SK-N-SH (cell line): ENCODE data around the gene CD300LB. TPM values are rescaled to one million over a fixed set of nuclear protein-coding genes. Genes with fewer than 3 reads are reported as not detected.

ENCODE experiments used
- CTCF ChIA-PET: fragments of 300-600, 350-600 bp; formaldehyde crosslinking; extraction: SDS; loops from one replicate; lab custom pipeline; 2021; lab: Yijun Ruan, JAX
- POLR2A ChIA-PET: fragments of 350-600 bp; sonication (Branson Sonifier 250); formaldehyde crosslinking; extraction: SDS; loops from one replicate; lab custom pipeline; 2020; ENCODE audit warnings: antibody characterized with exemption, inconsistent platforms; lab: Yijun Ruan, JAX
- DNase-seq: peaks from one replicate; pipeline ENCODE4 v3.0.0; 2012
- H2AFZ ChIP-seq: fragments of 200-600 bp; sonication (generic); 2 replicates; pipeline ENCODE4 v1.8.1; 2016; ENCODE audit warnings: antibody characterized with exemption, mild to moderate bottlenecking, low read depth
- H3F3A ChIP-seq: fragments of 200-600 bp; sonication (generic); replicated peaks from 2 replicates; pipeline ENCODE3; 2016; ENCODE audit warnings: antibody characterized with exemption, mild to moderate bottlenecking; ENCODE audit not compliant: insufficient read depth
- H3K27ac ChIP-seq, 2 experiments: fragments of 200-500 bp in 1 of 2; fragments of 200-600 bp in 1 of 2; sonication (Bioruptor generic) in 1 of 2; sonication (generic), shearing (Covaris generic) in 1 of 2; 2 replicates each; pipeline versions ENCODE4 v1.5.1 to v1.6.1; 2014 to 2016; ENCODE audit warnings: low read depth in 2 of 2, inconsistent platforms in 1 of 2, low read length in 1 of 2, mild to moderate bottlenecking in 1 of 2, mixed read lengths in 1 of 2
- H3K27me3 ChIP-seq: fragments of 200-600 bp; sonication (generic), shearing (Covaris generic); 2 replicates; pipeline ENCODE4 v1.6.1; 2016; ENCODE audit warnings: mixed run types; ENCODE audit not compliant: insufficient read depth
- H3K36me3 ChIP-seq, 2 experiments: fragments of 200-500 bp in 1 of 2; fragments of 200-600 bp in 1 of 2; sonication (Bioruptor generic) in 1 of 2; sonication (generic) in 1 of 2; replicated peaks in 1 of 2; 2 replicates each; pipeline versions ENCODE3 to v1.5.1; 2014 to 2016; ENCODE audit warnings: low read length in 1 of 2, mild to moderate bottlenecking in 1 of 2; ENCODE audit not compliant: insufficient read depth in 2 of 2, control insufficient read depth in 1 of 2
- H3K4me1 ChIP-seq, 2 experiments: fragments of 200-500 bp in 1 of 2; fragments of 200-600 bp in 1 of 2; sonication (Bioruptor generic) in 1 of 2; sonication (generic), shearing (Covaris generic) in 1 of 2; 2 replicates each; pipeline versions ENCODE4 v1.5.1 to v1.6.1; 2014 to 2016; ENCODE audit warnings: low read depth in 1 of 2, low read length in 1 of 2, mixed run types in 1 of 2; ENCODE audit not compliant: insufficient read depth in 2 of 2, control insufficient read depth in 1 of 2
- H3K4me2 ChIP-seq: fragments of 200-600 bp; sonication (generic), shearing (Covaris generic); 2 replicates; pipeline ENCODE4 v1.6.1; 2017; ENCODE audit warnings: mixed run types
- H3K4me3 ChIP-seq, 2 experiments: fragments of 200-500 bp in 1 of 2; fragments of 200-600 bp in 1 of 2; sonication (Bioruptor generic) in 1 of 2; sonication (generic), shearing (Covaris generic) in 1 of 2; 2 replicates each; pipeline versions ENCODE4 v1.5.1 to v1.8.1; 2014 to 2016; ENCODE audit warnings: low read depth in 2 of 2, inconsistent platforms in 1 of 2, low read length in 1 of 2, mild to moderate bottlenecking in 1 of 2, mixed read lengths in 1 of 2, moderate library complexity in 1 of 2
- H3K79me2 ChIP-seq: fragments of 200-600 bp; sonication (generic); 2 replicates; pipeline ENCODE4 v1.8.1; 2017; ENCODE audit warnings: mild to moderate bottlenecking; ENCODE audit not compliant: insufficient read depth
- H3K9ac ChIP-seq: fragments of 200-600 bp; sonication (generic); 2 replicates; pipeline ENCODE4 v1.6.1; 2017; ENCODE audit warnings: mixed run types
- H3K9me2 ChIP-seq: fragments of 200-600 bp; sonication (generic); 2 replicates; pipeline ENCODE4 v1.6.1; 2017; ENCODE audit warnings: mixed run types
- H3K9me3 ChIP-seq: fragments of 200-600 bp; sonication (generic); 2 replicates; pipeline ENCODE4 v1.6.1; 2017; ENCODE audit warnings: mixed run types, mild to moderate bottlenecking, moderate library complexity
- H4K20me1 ChIP-seq: fragments of 200-600 bp; sonication (generic); 2 replicates; pipeline ENCODE4 v1.6.1; 2017; ENCODE audit warnings: mild to moderate bottlenecking, mixed run types; ENCODE audit not compliant: insufficient read depth
- CHD2 ChIP-seq: fragments of 150-350 bp; IDR thresholded peaks from 2 replicates; pipeline ENCODE4 v1.6.1; 2018; ENCODE audit warnings: low read length; ENCODE audit not compliant: partially characterized antibody
- EP300 ChIP-seq, 2 experiments: IDR thresholded peaks; 2 replicates each; pipeline versions ENCODE4 v1.4.0 to v1.6.1; 2012; ENCODE audit warnings: borderline replicate concordance in 1 of 2, low read depth in 1 of 2, low read length in 1 of 2
- FOXM1 ChIP-seq: IDR thresholded peaks from 2 replicates; pipeline ENCODE4 v1.4.0; 2012; ENCODE audit warnings: low read depth, mild to moderate bottlenecking
- GATA2 ChIP-seq: sonication (generic); formaldehyde crosslinking; IDR thresholded peaks from 2 replicates; pipeline ENCODE4 v1.5.0; 2020; ENCODE audit warnings: mild to moderate bottlenecking, missing genetic modification reagents
- JUND ChIP-seq: IDR thresholded peaks from 2 replicates; pipeline ENCODE4 v1.4.0; 2012
- MEF2A ChIP-seq: IDR thresholded peaks from 2 replicates; pipeline ENCODE4 v1.4.0; 2012; ENCODE audit warnings: low read depth, borderline replicate concordance
- MXI1 ChIP-seq: IDR thresholded peaks from 2 replicates; pipeline ENCODE4 v1.6.1; 2012; ENCODE audit warnings: mild to moderate bottlenecking, low read depth, low read length, improper control_type of control experiment
- NFIC ChIP-seq: IDR thresholded peaks from 2 replicates; pipeline ENCODE4 v1.4.0; 2012; ENCODE audit warnings: borderline replicate concordance
- TCF12 ChIP-seq: IDR thresholded peaks from 2 replicates; pipeline ENCODE4 v1.4.0; 2012
- TEAD4 ChIP-seq: IDR thresholded peaks from 2 replicates; pipeline ENCODE4 v1.4.0; 2012; ENCODE audit warnings: mild to moderate bottlenecking, borderline replicate concordance; ENCODE audit not compliant: insufficient read depth
- YY1 ChIP-seq: IDR thresholded peaks from 2 replicates; pipeline ENCODE4 v1.4.0; 2012; ENCODE audit warnings: low read depth, mild to moderate bottlenecking
- WGBS: methylation state at CpG from one replicate; pipeline ENCODE4 v1.1.6; 2017; ENCODE audit warnings: low lambda C conversion rate; 5-methylcytosine and 5-hydroxymethylcytosine counted together
- polyA plus RNA-seq, 3 experiments: library from polyadenylated mRNA; depleted of rRNA; stranded (reverse); fragments of >200 nt; gene quantifications; 2 replicates each; pipeline ENCODE4 v1.2.3, GENCODE V29; 2012
- TF ChIP-seq, protein P1 (sequence below): IDR thresholded peaks from 2 replicates; pipeline ENCODE4 v1.4.0; 2012; ENCODE audit warnings: low read depth
- TF ChIP-seq, protein P2 (sequence below): fragments of 150-350 bp; IDR thresholded peaks from 2 replicates; pipeline ENCODE4 v1.6.1; 2017; ENCODE audit warnings: antibody characterized with exemption, low read length, low read depth, borderline replicate concordance
- TF ChIP-seq, protein P3 (sequence below): fragments of 200-600 bp; sonication (generic); IDR thresholded peaks from 2 replicates; pipeline ENCODE4 v1.6.1; 2017; ENCODE audit warnings: antibody characterized with exemption, mild to moderate bottlenecking, moderate library complexity
- TF ChIP-seq, protein P4 (sequence below): IDR thresholded peaks from 2 replicates; pipeline ENCODE4; 2012

The CD300LB gene
- polyA plus RNA-seq, 1 of the 3 experiments (the other 2 are of a cell fraction), result not detected

DNA sequence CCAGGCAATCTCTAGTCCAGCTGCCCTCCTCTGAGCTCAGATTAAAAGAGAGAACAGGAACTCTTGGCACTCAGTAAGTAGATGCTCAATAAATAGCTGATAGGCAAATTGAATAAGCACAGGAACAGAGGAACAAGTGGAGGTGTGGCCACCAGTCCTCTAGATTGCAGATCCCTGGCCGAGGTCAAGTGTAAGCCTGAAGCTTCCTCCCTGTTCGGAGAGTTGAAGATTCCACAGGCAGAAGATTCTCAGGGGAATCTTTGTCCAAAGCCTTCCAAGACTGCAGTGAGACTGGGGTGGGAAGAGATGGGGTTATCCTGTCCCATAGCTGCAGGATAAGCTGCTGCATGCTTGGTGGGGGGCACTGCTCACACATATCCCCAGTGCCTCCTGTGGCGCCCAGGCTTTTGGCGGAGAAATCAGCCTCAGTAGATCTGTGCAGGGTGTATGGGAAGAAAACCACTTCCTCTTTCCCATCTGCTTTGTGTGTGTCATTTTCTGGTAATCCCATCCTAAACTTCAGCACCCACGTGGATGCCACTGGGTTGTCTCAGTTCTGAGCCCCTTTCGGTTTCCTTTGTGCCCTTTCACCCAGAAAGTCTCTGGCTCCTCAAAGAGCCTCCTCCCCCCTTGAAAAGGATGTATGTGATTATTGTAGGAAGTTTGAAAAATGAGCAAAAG, 52.7 kb downstream of the CD300LB start:
- Histone ChIP-seq H3K9me2 (no peaks in the 10 kb centered on the region), H3K27ac (no peak overlapping the region), H3K36me3 (no peaks in the 10 kb centered on the region), H3K27me3 (no peaks in the 10 kb centered on the region), H3F3A (no peaks in the 10 kb centered on the region), H2AFZ (no peak overlapping the region), H3K9ac (no peak overlapping the region), H3K4me3 (no peak overlapping the region), H4K20me1 (no peaks in the 10 kb centered on the region), H3K9me3 (no peaks in the 10 kb centered on the region), H3K4me1 (no peaks in the 10 kb centered on the region), H3K4me2 (no peak overlapping the region), H3K79me2 (no peaks in the 10 kb centered on the region)
- peak; percentile 12 for DNase-seq
- POLR2A ChIA-PET, result no interaction called here
- WGBS, result 18% methylated on average over 6 of the region's 6 CpGs
- TF ChIP-seq, protein P1, sequence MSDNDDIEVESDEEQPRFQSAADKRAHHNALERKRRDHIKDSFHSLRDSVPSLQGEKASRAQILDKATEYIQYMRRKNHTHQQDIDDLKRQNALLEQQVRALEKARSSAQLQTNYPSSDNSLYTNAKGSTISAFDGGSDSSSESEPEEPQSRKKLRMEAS, result no peak
- CTCF ChIA-PET, result interaction anchor here (0.5 to 15.8 kb wide), 7 partner anchors 14 to 110 kb away, joined by 3 to 122 read pairs (median 46); partner anchors contain the start of gene GPR142

DNA sequence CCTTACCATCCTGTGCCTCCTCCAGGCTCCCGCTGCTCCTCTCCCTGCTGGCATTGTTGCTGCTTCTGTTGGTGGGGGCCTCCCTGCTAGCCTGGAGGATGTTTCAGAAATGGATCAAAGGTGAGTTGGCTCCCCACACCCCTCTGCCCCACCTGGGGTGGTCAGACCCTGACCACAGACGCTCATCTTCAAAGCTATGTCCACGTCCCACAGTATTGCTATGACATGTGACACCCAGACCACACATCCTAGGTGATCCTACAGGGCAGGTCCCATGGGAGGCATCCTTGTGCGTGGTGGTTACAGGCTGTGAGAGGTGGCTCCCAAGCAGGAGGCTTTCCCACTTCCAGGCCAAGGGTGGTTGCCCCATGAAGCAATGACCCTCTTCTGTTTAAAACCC, 53.9 kb downstream of the CD300LB start:
- no peaks in the 10 kb centered on the region for H3K9me3 ChIP-seq
- TF ChIP-seq MEF2A (no peak), CHD2 (no peak), JUND (no peak), MXI1 (no peak), GATA2 (CRISPR knock-in tag) (no peak), FOXM1 (no peak), NFIC (no peak), TCF12 (no peak), EP300 (IDR thresholded peaks at IDR 0.05; ENCODE audit: borderline replicate concordance in 1 of 2, low read depth in 1 of 2, low read length in 1 of 2) (no peak), TEAD4 (no peak), YY1 (no peak)
- TF ChIP-seq, protein P1, result no peak
- TF ChIP-seq, protein P2, sequence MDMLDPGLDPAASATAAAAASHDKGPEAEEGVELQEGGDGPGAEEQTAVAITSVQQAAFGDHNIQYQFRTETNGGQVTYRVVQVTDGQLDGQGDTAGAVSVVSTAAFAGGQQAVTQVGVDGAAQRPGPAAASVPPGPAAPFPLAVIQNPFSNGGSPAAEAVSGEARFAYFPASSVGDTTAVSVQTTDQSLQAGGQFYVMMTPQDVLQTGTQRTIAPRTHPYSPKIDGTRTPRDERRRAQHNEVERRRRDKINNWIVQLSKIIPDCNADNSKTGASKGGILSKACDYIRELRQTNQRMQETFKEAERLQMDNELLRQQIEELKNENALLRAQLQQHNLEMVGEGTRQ, result no peak
- TF ChIP-seq, protein P3, sequence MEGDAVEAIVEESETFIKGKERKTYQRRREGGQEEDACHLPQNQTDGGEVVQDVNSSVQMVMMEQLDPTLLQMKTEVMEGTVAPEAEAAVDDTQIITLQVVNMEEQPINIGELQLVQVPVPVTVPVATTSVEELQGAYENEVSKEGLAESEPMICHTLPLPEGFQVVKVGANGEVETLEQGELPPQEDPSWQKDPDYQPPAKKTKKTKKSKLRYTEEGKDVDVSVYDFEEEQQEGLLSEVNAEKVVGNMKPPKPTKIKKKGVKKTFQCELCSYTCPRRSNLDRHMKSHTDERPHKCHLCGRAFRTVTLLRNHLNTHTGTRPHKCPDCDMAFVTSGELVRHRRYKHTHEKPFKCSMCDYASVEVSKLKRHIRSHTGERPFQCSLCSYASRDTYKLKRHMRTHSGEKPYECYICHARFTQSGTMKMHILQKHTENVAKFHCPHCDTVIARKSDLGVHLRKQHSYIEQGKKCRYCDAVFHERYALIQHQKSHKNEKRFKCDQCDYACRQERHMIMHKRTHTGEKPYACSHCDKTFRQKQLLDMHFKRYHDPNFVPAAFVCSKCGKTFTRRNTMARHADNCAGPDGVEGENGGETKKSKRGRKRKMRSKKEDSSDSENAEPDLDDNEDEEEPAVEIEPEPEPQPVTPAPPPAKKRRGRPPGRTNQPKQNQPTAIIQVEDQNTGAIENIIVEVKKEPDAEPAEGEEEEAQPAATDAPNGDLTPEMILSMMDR, result no peak
- TF ChIP-seq, protein P4, sequence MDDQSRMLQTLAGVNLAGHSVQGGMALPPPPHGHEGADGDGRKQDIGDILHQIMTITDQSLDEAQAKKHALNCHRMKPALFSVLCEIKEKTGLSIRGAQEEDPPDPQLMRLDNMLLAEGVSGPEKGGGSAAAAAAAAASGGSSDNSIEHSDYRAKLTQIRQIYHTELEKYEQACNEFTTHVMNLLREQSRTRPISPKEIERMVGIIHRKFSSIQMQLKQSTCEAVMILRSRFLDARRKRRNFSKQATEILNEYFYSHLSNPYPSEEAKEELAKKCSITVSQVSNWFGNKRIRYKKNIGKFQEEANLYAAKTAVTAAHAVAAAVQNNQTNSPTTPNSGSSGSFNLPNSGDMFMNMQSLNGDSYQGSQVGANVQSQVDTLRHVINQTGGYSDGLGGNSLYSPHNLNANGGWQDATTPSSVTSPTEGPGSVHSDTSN, result no peak
- no peaks in the 10 kb centered on the region for H3K36me3 ChIP-seq
- no peaks in the 10 kb centered on the region for H3K79me2 ChIP-seq
- no peak overlapping the region for H3K4me3 ChIP-seq
- ChIA-PET CTCF (interaction anchor here (0.9 to 15.8 kb wide), 4 partner anchors 15 to 109 kb away, joined by 3 to 122 read pairs (median 66); partner anchors contain the start of gene GPR142), POLR2A (no interaction called here)
- no peak for DNase-seq
- no peaks in the 10 kb centered on the region for H3K4me1 ChIP-seq
- no peak overlapping the region for H3K27ac ChIP-seq
- no peaks in the 10 kb centered on the region for H3K9me2 ChIP-seq
- no peaks in the 10 kb centered on the region for H3K27me3 ChIP-seq
- no peak overlapping the region for H3K4me2 ChIP-seq
- no peak overlapping the region for H3K9ac ChIP-seq
- 14% methylated on average over 4 of the region's 4 CpGs for WGBS
- H3F3A ChIP-seq, result no peaks in the 10 kb centered on the region
- H4K20me1 ChIP-seq, result no peaks in the 10 kb centered on the region
- H2AFZ ChIP-seq, result no peak overlapping the region
